Spleen (tissue), 7 donors: Measurements from ENCODE around the gene SMCHD1.

Source experiments
- POLR2A ChIP-seq, 3 donors: fragments of 450-650 bp; IDR thresholded peaks; one replicate each; pipeline ENCODE4 v1.5.1; 2017; ENCODE audit warnings: antibody characterized with exemption in 3 of 3, mild to moderate bottlenecking in 1 of 3
- TF ChIP-seq, protein P1 (sequence below), 11 experiments: fragments of 200-600 bp in 7 of 11; fragments of 450-650 bp in 4 of 11; sonication (generic) in 4 of 11; IDR thresholded peaks in 8 of 11; conservative IDR thresholded peaks in 3 of 11; 1 replicate in 7 of 11; 2 replicates in 4 of 11; pipeline versions ENCODE4 v1.4.0 to v1.8.0; 2016 to 2021; ENCODE audit warnings: antibody characterized with exemption in 11 of 11, inconsistent platforms in 4 of 11, mild to moderate bottlenecking in 1 of 11
- donor health status: DM: no; HTN: no; CAD: no; lungs with moderate emphysema.
- donor health status: DM: no; HTN: no; CAD: no.
- donor health status: DM: no; HTN: no; CAD: no.

DNA sequence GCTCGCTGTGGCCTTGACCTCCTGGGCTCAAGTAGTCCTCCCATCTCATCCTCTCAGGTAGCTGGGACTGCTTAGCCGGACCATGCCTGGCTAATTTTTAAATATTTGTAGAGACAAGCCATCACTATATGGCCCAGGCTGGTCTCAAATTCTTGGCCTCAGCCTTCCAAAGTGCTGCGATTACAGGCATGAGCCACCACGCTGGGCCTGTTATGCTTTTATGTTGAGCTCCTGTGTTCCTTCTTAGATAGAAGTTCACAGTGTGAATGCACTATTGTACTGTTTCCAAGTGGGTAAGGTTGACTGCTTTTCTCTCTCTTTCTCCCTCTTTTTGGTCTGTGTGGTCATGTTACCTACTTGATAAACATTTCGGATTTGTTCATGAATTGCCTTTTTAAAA, 61.9 kb downstream of the SMCHD1 start:
- TF ChIP-seq, protein P1, sequence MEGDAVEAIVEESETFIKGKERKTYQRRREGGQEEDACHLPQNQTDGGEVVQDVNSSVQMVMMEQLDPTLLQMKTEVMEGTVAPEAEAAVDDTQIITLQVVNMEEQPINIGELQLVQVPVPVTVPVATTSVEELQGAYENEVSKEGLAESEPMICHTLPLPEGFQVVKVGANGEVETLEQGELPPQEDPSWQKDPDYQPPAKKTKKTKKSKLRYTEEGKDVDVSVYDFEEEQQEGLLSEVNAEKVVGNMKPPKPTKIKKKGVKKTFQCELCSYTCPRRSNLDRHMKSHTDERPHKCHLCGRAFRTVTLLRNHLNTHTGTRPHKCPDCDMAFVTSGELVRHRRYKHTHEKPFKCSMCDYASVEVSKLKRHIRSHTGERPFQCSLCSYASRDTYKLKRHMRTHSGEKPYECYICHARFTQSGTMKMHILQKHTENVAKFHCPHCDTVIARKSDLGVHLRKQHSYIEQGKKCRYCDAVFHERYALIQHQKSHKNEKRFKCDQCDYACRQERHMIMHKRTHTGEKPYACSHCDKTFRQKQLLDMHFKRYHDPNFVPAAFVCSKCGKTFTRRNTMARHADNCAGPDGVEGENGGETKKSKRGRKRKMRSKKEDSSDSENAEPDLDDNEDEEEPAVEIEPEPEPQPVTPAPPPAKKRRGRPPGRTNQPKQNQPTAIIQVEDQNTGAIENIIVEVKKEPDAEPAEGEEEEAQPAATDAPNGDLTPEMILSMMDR (IDR thresholded peaks at IDR 0.05 in 8 of 11, conservative IDR thresholded peaks at IDR 0.05 in 3 of 11): no peak
- TF ChIP-seq POLR2A (IDR thresholded peaks at IDR 0.05): no peak
